Spinal cord (tissue), 10 donors: Measurements from ENCODE around the gene HDLBP. TPM values are rescaled to one million over a fixed set of nuclear protein-coding genes. Genes with fewer than 3 reads are reported as not detected.
"Not testable (repeated sequence)": the region's sequence is repeated elsewhere in the genome, so short reads cannot be mapped to it uniquely, and the experiment has no call there.

Experiments used
- DNase-seq, 6 donors: peaks; one replicate each; pipeline versions ENCODE4 v3.0.0 to v3.0.0-alpha.2; 2013 to 2015; ENCODE audit warnings: low spot score in 6 of 6, low read depth in 4 of 6
- H3K27ac ChIP-seq: one replicate; pipeline ENCODE4 v1.5.1; 2013; ENCODE audit warnings: low read depth, low read length, control low read depth
- H3K27me3 ChIP-seq: one replicate; pipeline ENCODE4 v1.6.1; 2013; ENCODE audit warnings: low read length; ENCODE audit not compliant: control insufficient read depth, insufficient read depth
- H3K36me3 ChIP-seq: one replicate; pipeline ENCODE4 v1.6.1; 2013; ENCODE audit warnings: low read length; ENCODE audit not compliant: control insufficient read depth, insufficient read depth
- H3K4me1 ChIP-seq: one replicate; pipeline ENCODE4 v1.6.1; 2013; ENCODE audit warnings: low read length; ENCODE audit not compliant: control insufficient read depth, insufficient read depth
- H3K4me3 ChIP-seq: one replicate; pipeline ENCODE4 v1.5.1; 2013; ENCODE audit warnings: low read depth, low read length, control low read depth
- H3K9me3 ChIP-seq: one replicate; pipeline ENCODE4 v1.6.1; 2013; ENCODE audit warnings: low read length; ENCODE audit not compliant: control insufficient read depth, insufficient read depth
- WGBS: methylation state at CpG from one replicate; pipeline ENCODE4 v1.1.5; 2013; ENCODE audit warnings: missing lambda C conversion rate; ENCODE audit not compliant: insufficient coverage; 5-methylcytosine and 5-hydroxymethylcytosine counted together
- polyA plus RNA-seq, 2 donors: library from polyadenylated mRNA; unstranded; fragments of 120-200 nt; gene quantifications; one replicate each; pipeline ENCODE4 v1.2.1, GENCODE V29; 2013; ENCODE audit not compliant: insufficient read length in 2 of 2
- total RNA-seq, 2 donors: library from RNA; depleted of rRNA in 1 of 2; stranded (reverse); fragments of 120-200 nt in 1 of 2; fragments of >200 nt in 1 of 2; gene quantifications; one replicate each; pipeline versions ENCODE4 v1.2.3 to v1.2.4, GENCODE V29; 2013 to 2014
- donor health status: healthy.

The HDLBP gene
- total and polyA plus RNA-seq, 4 donors: 230 to 355 (median 287) TPM

GRCh38 chr2:241296767-241297166, 18.7 kb downstream of the HDLBP start:
- WGBS: 100% methylated on average over 4 of the region's 8 CpGs
- Histone ChIP-seq H3K4me3 (no peak overlapping the region), H3K27me3 (no peaks in the 10 kb centered on the region), H3K27ac (no peak overlapping the region), H3K9me3 (no peaks in the 10 kb centered on the region), H3K36me3 (no peaks in the 10 kb centered on the region), H3K4me1 (no peaks in the 10 kb centered on the region)
- DNase-seq: no peak

GRCh38 chr2:241295326-241296095, 20.0 kb downstream of the HDLBP start:
- no peak for DNase-seq
- H3K4me3 ChIP-seq: no peak overlapping the region
- H3K36me3 ChIP-seq: no peaks in the 10 kb centered on the region
- WGBS: 38% methylated on average over 1 of the region's 7 CpGs
- H3K27ac ChIP-seq: no peak overlapping the region
- H3K27me3 ChIP-seq: no peaks in the 10 kb centered on the region
- no peaks in the 10 kb centered on the region for H3K4me1 ChIP-seq
- no peaks in the 10 kb centered on the region for H3K9me3 ChIP-seq

GRCh38 chr2:241293378-241293797, 22.1 kb downstream of the HDLBP start:
- H3K4me3 ChIP-seq, H3K27me3 ChIP-seq, H3K9me3 ChIP-seq, DNase-seq, H3K27ac ChIP-seq, H3K36me3 ChIP-seq, H3K4me1 ChIP-seq: not testable (repeated sequence)
- 93% methylated on average over 7 of the region's 7 CpGs for WGBS

- no peak overlapping the region for H3K4me3 ChIP-seq
- 40% methylated on average over 1 of the region's 6 CpGs for WGBS
- no peaks in the 10 kb centered on the region for H3K27me3 ChIP-seq
- no peak overlapping the region for H3K27ac ChIP-seq
- H3K4me1 ChIP-seq: no peaks in the 10 kb centered on the region
- H3K9me3 ChIP-seq: no peaks in the 10 kb centered on the region
- DNase-seq: no peak
- H3K36me3 ChIP-seq: no peaks in the 10 kb centered on the region
Measured at GRCh38 chr2:241291977-241292376, 23.5 kb downstream of the HDLBP start.

GRCh38 chr2:241291153-241291552, 24.3 kb downstream of the HDLBP start:
- H3K9me3 ChIP-seq: no peaks in the 10 kb centered on the region
- 90% methylated on average over 3 of the region's 6 CpGs for WGBS
- no peak for DNase-seq
- H3K36me3 ChIP-seq: no peaks in the 10 kb centered on the region
- H3K4me1 ChIP-seq: no peaks in the 10 kb centered on the region
- H3K4me3 ChIP-seq: no peak overlapping the region
- H3K27ac ChIP-seq: no peak overlapping the region
- H3K27me3 ChIP-seq: no peaks in the 10 kb centered on the region

- Histone ChIP-seq H3K9me3 (no peaks in the 10 kb centered on the region), H3K36me3 (no peaks in the 10 kb centered on the region), H3K4me3 (no peak overlapping the region), H3K27me3 (no peaks in the 10 kb centered on the region), H3K27ac (no peak overlapping the region), H3K4me1 (no peaks in the 10 kb centered on the region)
- no peak for DNase-seq
- WGBS: 67% methylated on average over 1 of the region's 3 CpGs
Measured at GRCh38 chr2:241289597-241289996, 25.9 kb downstream of the HDLBP start.

GRCh38 chr2:241289053-241289452, 26.4 kb downstream of the HDLBP start:
- no peak for DNase-seq
- no peaks in the 10 kb centered on the region for H3K27me3 ChIP-seq
- H3K27ac ChIP-seq: no peak overlapping the region
- H3K36me3 ChIP-seq: no peaks in the 10 kb centered on the region
- whole genome bisulfite sequencing: 95% methylated on average over 3 of the region's 4 CpGs
- no peak overlapping the region for H3K4me3 ChIP-seq
- no peaks in the 10 kb centered on the region for H3K4me1 ChIP-seq
- H3K9me3 ChIP-seq: no peaks in the 10 kb centered on the region

GRCh38 chr2:241288324-241288888, 27.1 kb downstream of the HDLBP start:
- WGBS: 75% methylated on average over 2 of the region's 3 CpGs
- no peaks in the 10 kb centered on the region for H3K27me3 ChIP-seq
- no peaks in the 10 kb centered on the region for H3K9me3 ChIP-seq
- H3K4me3 ChIP-seq: no peak overlapping the region
- H3K27ac ChIP-seq: no peak overlapping the region
- no peaks in the 10 kb centered on the region for H3K4me1 ChIP-seq
- no peaks in the 10 kb centered on the region for H3K36me3 ChIP-seq
- DNase-seq: no peak

- no peak overlapping the region for H3K4me3 ChIP-seq
- H3K9me3 ChIP-seq: no peaks in the 10 kb centered on the region
- no peak for DNase-seq
- H3K4me1 ChIP-seq: no peaks in the 10 kb centered on the region
- no peak overlapping the region for H3K27ac ChIP-seq
- 88% methylated on average over 9 of the region's 9 CpGs for whole genome bisulfite sequencing
- no peaks in the 10 kb centered on the region for H3K27me3 ChIP-seq
- H3K36me3 ChIP-seq: no peaks in the 10 kb centered on the region
Measured at GRCh38 chr2:241286348-241287090, 29.0 kb downstream of the HDLBP start.
